EL (cell line): ENCODE measurements around the gene PPP1R14B.

Experiments used
- DNase-seq: peaks from one replicate; pipeline ENCODE4 v3.0.0-alpha.2; 2016

The PPP1R14B gene, protein sequence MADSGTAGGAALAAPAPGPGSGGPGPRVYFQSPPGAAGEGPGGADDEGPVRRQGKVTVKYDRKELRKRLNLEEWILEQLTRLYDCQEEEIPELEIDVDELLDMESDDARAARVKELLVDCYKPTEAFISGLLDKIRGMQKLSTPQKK

DNA sequence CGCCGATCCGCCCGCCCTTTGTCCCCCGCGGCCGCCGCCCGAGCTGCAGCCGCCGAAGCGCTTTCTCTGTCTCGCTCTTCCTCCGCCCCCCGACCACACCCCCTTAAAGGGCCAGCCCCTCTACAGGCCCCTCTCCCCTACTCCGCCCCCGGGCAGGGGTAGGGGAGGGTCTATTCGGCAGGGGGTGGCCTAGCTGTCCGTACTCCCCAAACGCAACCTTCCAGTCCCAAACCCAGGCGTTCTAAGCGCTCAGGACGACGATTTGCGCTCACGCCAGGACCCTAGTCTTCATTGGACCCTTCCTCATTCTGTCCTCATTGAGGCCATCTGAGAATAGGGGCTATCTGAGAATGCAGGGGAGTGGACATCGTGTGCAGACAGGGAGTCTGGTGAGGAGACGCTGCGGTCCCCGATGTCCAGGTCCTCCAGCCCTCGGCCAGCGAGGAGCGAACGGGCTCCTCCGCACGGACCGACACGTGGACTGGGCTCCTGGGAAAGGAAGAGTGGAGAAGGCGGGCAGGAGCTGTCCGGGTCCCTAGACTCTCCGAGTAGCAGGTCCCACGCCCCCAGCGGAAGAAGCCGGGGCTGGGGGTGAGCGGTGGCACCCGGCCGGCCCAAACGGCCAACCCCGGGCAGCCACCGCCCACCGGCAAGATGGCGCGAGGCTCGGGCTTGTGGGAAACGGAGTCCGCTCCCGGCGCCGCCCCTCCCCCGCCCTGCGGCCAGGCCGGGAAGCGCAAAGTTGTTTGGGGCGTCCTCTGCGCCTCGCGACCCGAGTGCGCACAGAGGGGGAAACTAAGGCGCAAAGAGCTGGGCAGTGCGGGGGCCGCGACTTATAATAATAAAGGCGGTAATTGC lies at the start of gene PPP1R14B:
PPP1R14B (minus strand) TSS at position 73 of the 858 bp plus-strand sequence. CDS start 270 bp downstream, outside the sequence.
- peak; percentile 86 for DNase-seq

DNA sequence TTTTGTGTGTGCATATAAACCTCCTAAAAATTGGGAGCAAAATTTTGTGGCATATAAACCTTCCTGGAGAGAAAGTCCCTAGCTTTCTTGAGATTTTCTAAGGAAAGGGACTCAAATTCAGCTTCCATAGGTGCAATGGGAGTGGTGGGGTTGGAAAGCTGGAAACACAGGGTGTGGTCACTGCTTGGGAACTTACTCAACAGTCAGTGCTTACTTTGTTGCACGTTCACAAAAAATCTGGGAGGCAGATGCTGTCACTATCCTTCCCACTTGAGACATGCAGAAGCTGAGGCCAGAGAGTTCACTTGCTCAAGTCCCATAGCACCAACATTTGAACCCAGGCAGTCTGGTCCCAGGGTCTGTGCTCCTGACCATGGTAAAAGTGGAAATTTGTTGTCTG lies 49.5 kb upstream of the PPP1R14B start:
- no peak for DNase-seq

DNA sequence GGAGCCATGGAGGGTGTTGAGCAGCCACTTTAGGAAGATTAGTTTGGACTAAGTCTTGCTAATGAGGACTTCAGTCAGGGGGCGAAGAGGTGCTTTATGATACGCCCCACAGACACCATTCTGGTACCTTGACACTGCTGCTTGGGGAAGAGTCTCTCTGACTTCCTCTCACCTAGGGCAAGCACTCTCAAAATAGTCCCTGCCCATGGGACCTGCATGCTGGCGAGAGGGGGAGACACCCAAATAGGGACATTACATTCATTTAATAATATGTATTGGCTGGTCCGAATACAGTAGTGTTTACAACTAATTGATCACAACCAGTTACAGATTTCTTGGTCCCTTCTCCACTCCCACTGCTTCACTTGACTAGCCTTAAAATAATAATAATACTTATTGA lies 49.0 kb upstream of the PPP1R14B start:
- no peak for DNase-seq

DNA sequence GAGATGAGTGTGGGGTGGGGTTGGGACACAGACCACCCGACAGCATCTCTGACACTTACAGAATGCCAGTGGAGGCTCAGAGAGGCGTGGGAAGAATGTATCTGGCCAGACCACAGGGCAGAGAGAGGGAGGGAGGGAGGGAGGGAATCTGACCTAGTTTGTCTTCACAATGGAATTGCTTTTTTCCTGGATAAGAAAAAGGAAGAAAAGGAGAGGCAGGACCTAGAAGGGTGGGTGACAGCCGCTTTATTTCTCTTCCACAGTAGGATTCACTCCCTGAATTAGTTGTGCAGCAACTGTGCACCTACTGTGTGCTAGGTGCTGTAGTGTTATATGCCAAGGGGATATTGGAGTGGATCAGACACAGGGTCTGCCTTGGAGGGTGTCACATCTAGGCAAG lies 48.0 kb upstream of the PPP1R14B start:
- no peak for DNase-seq

DNA sequence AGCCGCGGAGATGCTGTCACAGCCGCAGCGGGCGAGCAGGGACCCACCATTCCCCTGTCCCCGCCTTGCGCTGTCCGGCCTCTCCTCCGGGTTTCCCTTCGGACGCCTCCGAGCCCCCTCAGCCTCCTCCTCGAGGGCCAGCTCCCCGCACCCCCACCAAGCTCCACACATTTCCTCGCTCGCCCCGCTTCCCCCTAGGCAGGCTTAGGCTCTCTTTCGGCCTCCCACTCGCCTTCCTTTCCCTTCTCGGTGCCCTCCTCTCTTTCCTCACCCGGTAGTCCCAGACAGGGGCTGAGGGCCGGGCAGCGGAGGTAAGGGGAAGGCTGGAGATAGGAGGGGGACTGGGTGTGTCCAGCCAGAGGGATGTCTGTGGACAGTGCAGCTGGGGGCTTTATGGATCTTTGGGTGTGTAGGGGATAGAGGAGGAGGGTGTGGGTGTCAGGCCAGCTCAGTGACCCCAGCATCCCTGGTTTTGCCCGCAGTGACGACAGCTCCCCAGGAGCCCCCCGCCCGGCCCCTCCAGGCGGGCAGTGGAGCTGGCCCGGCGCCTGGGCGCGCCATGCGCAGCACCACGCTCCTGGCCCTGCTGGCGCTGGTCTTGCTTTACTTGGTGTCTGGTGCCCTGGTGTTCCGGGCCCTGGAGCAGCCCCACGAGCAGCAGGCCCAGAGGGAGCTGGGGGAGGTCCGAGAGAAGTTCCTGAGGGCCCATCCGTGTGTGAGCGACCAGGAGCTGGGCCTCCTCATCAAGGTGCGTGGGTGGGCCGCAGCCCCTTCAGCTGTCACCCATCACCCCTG lies 45.9 kb upstream of the PPP1R14B start:
- no peak for DNase-seq

DNA sequence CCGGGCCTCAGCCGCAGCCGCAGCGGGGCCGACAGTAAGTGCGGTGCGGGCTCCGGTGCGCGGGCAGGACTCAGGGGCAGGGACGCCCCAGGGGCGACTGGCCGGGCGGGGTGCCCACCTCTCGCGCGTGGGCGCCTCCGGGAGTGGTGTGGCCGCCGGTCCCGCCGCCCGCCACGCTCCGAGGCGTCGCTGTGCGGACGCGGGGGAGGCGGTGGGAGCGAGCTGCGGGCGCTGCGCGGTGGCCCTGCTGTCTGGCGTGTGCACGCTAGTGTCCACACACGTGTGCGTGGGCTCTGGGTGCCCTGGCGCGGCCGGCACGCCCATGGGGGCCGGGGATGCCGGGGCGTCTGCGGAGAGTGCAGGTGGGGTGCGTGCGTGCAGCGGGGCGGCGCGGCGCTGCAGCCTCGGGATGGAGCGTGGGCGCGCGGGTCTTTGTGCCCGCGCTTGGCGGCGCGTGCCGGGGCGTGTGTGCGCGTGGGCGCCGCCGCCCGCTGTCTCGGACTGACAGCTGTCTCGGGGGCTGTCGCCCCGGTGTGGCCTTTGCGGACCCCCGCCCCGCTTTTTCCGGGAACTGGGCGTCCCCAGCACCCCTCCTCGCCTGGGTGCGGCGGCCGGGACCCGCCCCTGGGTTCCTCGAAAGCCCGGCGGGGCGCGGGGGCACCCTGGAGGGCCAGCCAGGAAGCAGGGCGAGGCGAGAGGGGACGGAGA lies 45.2 kb upstream of the PPP1R14B start:
- DNase-seq, result no peak

DNA sequence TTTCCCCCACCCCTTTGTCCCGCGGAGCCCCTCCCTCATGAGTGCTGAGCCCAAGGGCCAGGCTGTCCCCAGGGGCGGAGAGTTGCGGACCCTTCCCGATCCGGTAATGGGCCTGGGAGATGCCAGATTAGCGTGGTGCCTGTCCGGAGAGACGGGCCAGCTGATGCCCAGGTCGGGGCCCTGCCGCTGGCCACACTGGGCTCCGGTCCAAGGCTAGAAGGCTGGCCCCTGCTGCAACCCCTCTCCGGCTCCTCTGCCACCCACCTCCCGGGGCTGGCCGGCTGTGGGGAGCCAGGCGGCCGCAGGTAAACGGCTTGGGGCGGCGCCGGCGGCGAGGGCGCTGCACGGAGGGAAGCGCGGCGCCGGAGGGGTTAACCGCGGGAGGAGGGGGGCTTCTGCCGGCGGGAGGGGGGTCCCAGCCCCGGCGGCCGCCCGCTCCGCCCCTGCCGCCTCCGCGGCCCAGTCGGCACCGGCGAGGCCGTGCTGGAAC lies 44.6 kb upstream of the PPP1R14B start, which contains the start of gene KCNK4:
KCNK4 (plus strand) TSS at position 41 of the 490 bp plus-strand sequence. CDS start 1,717 bp downstream, outside the sequence.
- no peak for DNase-seq

DNA sequence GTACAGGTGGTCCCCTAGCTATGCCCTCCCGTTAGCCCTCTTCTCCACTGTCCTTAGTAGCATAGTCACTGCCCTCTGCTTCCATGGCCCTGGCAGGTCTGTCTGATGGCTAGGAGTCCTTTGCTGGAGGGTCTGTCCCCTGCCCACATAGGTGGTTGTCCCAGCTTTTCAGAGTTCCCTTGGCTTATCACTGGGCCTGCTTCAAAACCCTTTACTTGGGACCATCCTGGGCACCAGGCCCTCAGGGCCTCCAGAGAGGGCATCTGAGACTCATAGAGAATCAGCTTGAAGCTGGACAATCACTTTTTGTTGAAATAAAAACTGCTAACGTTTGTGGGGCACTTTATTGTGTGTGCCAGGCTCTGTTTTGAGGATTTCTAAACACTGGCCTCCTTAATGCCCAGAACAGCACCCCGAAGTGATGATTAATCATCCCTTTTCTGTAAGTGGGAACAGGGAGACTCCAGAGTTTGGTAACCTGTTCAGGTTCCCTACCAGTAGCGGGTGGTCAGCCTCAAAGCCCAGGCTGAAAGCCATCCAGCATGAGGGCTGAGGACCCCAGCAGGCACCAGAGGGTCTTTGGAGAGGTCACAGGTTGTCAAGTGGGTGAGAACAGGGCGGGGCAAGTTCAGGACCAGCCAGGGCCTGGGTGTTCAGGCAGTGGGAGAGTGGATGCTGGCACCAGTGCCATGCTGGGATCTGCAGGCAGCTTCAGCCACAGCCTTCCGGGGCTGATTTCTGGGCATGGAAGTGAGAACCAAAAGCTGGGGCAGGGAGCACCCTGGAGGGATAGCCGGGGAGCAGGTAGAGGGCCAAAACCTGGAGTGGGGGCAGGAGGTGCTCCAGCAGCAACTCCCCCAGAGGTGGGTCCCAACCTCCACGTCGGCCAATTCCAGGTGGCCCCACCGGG lies 43.9 kb upstream of the PPP1R14B start:
- DNase-seq, result no peak

DNA sequence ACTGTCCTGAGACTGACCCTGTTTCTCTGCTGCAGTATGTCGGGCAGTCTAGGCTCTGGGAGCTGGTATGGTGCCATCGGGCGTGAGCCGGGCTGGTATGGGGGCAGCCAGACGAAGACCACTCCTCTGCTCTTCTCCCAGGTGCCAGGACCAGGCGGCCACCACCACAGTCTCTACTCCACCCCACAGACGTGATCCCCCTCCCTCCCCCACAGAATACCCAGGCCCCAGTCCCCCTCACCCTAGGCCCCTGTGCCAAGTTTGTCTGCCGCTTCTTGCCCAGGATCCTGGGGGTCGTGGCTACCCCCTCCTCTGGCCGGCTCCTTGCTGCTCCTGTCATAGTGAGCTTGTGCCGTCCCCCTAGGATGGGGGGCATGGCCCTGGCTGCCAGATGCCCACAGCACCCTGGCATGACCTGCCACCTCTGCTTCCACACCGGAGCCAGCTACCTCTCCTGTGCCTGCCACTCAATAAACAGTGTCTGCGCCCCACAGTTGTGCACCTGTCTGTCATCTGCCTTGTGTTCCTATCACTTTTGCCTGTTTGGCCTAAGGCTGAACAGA lies 42.3 kb upstream of the PPP1R14B start:
- DNase-seq, result no peak

DNA sequence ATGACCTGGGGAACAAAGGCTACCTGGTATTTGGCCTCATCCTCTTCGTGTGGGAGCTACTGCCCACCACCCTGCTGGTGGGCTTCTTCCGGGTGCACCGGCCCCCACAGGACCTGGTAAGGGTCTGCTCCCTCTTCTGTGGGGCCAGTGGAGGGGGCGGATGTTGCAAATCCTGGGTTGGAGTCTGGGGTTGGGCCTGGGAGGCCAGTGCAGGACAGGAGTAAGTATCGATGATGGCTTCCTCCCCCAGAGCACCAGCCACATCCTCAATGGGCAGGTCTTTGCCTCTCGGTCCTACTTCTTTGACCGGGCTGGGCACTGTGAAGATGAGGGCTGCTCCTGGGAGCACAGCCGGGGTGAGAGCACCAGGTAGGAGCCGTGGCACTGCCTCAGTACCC lies 41.6 kb upstream of the PPP1R14B start:
- DNase-seq, result no peak

DNA sequence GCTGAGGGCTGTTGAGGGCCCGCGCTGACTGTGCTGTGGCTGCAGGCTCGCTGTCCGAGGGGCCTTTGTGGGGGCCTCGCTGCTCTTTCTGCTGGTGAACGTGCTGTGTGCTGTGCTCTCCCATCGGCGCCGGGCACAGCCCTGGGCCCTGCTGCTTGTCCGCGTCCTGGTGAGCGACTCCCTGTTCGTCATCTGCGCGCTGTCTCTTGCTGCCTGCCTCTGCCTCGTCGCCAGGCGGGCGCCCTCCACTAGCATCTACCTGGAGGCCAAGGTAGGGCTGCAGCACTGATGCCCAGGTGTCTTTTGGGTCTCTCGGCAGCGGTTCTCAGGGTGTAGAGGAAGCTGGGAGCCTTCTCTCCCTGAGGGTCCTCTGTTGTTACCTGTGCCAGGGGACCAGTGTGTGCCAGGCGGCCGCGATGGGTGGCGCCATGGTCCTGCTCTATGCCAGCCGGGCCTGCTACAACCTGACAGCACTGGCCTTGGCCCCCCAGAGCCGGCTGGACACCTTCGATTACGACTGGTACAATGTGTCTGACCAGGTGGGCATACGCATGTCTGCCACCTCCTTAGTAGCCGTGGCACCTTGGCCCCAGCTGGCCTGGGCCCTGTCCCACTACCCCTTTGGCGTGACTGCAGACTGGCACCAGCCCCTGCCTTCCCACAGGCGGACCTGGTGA lies 41.1 kb upstream of the PPP1R14B start:
- DNase-seq, result no peak

DNA sequence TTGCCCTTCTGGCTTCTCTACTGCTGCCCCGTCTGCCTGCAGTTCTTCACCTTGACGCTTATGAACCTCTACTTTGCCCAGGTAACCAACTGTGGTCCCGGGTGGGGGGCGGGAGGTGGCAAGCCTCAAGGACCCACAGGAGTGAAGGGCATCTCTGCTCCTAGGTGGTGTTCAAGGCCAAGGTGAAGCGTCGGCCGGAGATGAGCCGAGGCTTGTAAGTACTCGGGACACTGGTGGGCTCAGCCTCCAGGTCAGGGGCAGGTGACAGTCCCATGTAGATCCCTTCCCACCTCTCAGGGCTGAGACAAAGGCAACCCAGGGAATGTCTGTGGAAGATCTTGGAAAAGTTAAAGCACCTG lies 40.0 kb upstream of the PPP1R14B start:
- no peak for DNase-seq

DNA sequence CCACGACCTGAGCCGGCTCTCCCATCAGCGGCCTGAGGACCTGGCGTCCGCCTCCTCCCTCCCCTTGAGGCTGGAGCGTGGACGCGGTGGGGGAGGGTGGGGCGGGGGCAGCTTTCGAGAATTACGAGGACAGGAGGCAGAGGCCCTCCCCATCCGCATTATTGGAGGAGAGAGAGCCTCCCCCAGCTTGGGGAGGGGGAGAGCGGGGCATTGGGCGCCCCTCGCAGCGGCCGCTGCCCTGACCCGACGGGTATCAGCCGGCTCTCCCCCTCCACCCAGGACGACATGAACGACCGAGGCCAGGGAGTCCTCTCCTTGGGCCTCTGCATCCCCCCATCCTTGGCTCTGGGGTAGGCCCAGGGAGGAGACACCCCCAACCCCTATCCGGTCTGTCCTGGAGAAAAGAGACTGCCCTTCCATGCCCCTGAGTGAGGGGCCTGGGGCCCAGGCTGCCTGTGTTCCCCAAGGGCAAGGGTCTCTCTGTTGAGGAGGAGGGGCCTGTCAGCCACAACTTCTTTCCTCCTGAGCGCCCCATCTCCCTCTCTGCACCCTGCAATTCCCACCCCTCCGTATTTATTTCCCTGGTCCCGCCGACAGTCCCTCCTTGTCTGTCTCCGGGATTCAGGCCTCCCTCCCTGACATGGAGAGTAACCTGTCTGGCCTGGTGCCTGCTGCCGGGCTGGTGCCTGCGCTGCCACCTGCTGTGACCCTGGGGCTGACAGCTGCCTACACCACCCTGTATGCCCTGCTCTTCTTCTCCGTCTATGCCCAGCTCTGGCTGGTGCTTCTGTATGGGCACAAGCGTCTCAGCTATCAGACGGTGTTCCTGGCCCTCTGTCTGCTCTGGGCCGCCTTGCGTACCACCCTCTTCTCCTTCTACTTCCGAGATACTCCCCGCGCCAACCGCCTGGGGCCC lies 39.4 kb upstream of the PPP1R14B start:
- no peak for DNase-seq

DNA sequence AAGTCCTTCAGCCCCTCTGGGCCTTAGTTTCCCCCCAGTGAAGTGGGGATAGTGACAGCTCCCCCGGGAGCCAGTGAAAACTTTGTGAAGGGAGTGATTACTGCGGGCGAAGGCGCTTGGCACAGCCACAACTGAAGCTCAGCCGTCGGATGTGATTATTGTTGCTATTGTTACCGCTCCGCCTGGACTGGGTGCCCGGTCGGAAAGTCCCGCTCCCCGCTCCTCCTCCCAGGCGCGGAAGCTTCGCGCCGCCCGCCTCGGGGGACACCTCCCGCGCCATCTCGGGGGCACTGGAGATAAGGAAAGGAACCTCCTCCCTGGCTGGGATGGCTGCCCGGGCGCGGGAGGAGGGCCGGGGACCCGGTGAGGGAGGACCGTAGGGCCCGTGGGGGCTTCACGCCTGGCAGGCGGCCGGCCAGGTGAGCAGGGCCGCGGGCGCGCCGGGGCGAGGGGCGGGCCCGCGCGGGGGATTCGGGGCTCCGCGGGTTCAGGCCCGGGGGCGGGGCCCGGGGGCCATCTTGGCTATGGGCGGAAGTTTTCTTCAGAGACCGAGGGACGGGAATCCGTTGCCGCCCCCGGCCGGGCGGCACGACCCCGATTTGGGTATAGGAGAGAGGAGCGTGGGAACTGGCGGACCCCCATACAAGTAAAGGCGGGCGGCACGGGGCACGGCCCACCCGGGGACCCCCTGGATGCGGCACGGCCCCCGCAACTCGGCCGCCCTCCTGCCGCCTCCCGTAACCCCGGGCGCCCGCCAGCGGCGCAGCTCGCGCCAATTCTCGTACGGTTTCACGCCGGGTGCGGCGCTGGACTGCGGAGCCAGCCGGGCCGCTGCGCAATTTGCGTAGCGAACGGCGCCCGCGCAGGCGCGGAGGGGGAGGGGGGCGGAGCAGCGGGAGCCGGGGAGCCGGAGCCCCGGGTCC lies 38.5 kb upstream of the PPP1R14B start, which contains the start of gene GPR137:
GPR137 (plus strand) TSS at position 887 of the 923 bp plus-strand sequence. CDS start 677 bp downstream, outside the sequence.
- peak; percentile 78 for DNase-seq

DNA sequence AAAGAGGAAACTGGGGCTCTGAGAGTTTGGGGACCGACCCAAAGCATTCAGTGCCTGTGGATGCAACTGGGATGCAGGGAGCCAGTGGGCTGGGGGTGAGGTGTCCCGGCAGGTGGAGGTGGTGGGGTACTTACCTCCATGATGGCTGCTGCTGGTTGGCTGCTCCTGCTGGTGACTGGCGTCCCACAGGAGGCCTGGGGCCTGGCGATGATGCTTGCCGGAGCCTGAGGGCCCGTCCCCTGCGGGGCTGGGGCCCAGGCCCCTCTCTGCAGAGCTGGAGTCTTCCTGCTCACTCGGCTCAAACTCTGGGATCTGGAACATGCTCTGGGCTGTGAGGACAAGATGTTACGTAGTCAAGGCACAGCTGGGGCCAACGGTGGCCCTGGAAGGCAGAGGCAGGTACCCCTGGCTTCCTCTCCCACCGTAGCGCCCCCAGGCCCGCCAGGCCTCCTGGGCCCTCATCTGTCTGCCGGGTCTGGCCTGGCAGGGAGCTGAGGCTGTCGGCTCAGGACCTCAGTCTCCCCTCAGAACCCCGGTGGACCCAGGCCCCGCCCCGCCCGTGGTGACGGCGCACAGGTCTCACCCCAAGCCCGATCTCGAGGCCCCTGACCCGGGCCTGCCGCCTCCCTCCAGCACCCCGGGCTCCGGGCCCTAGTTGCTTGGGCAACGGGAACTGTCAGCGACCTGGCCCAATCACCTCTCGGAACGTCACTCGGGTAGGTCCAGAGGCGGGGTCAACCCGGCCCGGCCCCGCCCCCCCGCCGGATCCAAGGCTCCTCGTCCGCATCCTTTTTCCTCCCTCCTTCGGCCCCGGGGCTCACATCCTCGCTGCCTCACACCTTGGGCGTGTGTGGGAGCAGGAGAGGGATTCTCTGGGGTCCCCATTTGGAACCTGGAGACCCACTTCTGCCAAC lies 37.6 kb upstream of the PPP1R14B start, which contains the start of gene BAD:
BAD (minus strand) TSS at position 618 of the 914 bp plus-strand sequence; CDS start at position 321, 297 bp downstream.
- DNase-seq, result peak; percentile 93

DNA sequence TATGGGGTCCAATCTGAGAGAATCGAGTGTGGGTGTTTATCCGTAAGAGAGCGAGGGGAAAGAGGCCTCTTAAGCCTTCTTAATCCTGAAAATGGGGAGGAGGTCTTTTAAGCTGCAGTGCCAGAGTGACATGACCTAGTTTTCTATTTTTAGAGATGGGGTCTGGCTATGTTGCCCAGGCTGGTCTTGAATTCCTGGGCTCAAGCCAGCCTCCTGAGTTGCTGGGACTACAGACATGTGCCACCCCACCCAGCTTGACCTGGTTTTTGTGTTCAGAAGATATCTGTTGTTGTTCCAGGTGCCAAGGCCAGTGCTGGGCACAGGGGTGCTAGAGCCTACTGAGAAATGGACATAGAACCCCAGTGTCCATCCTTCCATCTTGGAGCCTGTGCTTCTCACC lies 36.3 kb upstream of the PPP1R14B start:
- no peak for DNase-seq
